ENCODE measurements around the gene CRTC3.

DNA sequence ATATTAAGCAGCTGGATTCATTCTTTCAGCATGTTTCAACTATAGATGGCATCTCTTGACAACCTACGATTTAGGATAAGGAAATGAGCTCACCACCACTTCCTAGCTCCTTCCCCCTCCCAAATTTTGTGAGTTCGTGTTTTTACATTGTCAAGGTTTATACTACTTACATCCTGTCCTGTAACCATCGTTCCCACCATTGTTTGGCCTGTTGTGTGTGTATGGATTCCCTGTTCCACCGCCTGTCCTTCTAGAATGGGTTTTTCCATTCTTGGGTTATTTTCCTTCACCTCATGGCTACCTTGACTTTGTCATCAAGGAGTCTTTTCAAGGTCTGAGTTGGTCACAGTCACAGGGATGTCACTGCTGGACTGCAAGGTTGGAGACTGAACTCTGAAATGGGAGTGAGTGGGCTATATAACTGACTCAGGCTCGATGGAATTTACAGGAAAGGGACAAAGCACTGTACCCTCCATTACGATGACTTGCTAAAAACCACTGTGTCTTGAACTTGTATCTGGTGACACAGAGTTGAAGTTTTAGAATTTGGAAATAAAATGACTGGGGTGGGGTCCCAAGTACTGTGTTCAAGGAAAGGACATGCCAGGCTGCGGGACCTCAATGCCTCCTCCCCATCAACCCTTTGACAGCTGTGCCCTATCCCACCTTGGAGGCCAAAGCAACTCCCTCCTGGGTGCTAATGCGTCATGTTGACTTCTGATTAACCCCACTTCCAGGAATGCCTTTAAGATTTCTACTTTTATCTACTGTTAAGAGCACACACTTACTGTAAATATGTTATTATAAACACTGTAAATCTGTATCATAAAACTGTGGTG, 120.6 kb downstream of the CRTC3 start:
- TF ChIP-seq ZNF274 (IDR thresholded peaks at IDR 0.05; ENCODE audit: low read depth, low read length) = no peak
- TF ChIP-seq SUZ12 (IDR thresholded peaks at IDR 0.05; ENCODE audit: extremely low read depth, insufficient read depth, insufficient read length) = no peak

All from NT2/D1 (cell line).